GM19099 (cell line): Measurements from ENCODE around the gene HSPBAP1.
A peak's percentile ranks its signal among the peaks of the same experiment; 100 is the strongest.

Source experiments
- POLR2A ChIP-seq: IDR thresholded peaks from 3 replicates; pipeline ENCODE4 v1.6.1; 2011; ENCODE audit warnings: low read depth; ENCODE audit not compliant: insufficient read length; ENCODE audit errors: extremely low read depth

HSPBAP1 gene

DNA sequence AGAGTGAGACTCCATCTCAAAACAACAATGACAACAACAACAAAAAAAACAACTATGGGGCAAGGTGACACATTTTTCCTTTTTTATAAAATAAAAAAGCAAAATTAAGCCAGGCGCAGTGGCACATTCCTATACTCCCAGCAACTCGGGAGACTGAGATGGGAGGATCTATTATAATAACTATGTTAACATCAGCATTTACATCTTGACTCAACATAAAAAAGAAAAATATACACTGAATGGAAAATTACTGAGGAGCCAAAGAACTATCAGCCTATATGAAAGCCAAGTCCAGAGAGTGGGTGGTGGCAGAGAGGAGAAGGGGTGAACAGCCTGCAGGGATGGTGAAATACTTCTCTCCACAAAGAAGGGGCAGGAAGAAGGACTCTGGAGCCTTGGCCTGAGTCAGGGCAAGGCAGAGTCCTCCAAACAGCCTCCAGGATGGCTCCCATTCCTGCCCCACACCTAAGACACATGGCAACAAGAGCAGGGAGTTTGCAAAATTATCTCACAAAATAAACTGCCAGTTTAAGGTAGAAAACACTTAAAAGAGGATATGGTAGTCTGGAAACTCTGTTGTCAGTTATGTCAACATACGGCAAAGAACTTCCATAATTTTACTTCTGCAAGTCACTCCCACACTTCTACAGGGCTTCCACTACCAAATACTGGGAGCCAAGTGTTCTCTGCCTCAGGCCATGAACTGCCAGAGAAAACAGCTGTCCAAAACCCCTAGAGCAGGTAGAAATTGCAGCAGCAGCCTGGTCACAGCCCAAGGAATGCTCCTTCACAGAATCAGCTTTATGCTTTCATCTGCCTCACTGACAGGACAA, 25.9 kb downstream of the HSPBAP1 start:
- TF ChIP-seq POLR2A: no peak

DNA sequence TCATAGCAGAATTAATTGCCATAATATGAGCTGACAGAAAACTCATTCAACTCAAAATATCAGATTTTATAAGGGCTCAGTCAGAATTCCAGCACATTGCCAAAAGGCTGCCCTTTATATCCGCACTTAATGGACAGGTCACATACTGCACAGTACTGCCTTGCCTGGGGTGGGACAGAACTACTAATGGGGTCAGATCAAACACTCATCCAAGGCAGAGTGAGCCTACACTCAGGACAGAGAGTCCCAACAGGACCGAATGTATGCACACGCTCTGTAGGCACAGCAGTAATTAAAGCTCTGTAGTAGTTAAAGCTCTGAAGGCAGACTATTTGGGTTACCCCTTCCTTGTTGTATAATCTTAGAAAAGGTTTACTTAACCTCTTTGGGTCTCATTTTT, 27.2 kb downstream of the HSPBAP1 start:
- no peak for TF ChIP-seq POLR2A

GRCh38 chr3:122760453-122761271, 33.0 kb downstream of the HSPBAP1 start:
- TF ChIP-seq POLR2A: no peak

- TF ChIP-seq POLR2A: no peak
Observed at GRCh38 chr3:122758877-122759560, 34.6 kb downstream of the HSPBAP1 start.

DNA sequence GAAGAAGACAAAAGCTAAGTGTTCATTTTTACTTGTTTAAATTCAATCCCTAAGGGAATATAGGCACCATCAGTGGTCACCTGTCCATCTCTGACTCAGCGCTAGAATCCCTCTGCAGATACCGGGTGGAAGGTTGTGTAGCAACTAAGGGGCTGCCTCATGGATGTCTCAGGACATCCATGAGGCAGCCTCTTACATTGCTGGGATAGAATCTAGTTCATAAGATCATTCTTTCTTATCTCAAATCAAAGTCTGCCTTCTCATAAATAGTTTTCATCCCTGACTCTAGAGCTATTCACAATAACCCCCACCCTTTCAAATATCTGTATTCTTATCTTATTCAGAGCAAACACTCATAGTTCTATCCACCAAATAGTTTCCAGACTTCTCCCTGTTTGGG, 38.1 kb downstream of the HSPBAP1 start:
- no peak for TF ChIP-seq POLR2A

DNA sequence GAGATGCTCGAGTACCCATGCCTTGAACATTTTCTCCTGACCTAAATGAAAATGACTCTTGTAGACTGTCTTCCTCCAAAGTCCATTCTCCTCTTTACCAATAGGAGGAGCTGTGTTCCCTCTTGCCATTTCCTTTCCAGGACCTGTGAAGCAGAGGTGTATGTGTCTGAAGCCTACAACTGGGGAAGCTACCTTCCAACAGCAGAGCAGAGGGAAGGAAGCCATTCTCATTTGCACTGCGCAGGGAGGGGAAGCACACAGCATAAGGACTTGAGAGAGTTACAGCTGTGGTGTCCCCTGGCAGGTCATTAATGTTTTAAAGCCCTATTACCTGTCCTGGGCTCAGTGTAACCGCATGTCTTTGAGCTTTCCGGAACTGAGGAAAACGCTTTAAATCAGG, 38.7 kb downstream of the HSPBAP1 start:
- no peak for TF ChIP-seq POLR2A

GRCh38 chr3:122748347-122748746, 45.3 kb downstream of the HSPBAP1 start:
- no peak for TF ChIP-seq POLR2A

DNA sequence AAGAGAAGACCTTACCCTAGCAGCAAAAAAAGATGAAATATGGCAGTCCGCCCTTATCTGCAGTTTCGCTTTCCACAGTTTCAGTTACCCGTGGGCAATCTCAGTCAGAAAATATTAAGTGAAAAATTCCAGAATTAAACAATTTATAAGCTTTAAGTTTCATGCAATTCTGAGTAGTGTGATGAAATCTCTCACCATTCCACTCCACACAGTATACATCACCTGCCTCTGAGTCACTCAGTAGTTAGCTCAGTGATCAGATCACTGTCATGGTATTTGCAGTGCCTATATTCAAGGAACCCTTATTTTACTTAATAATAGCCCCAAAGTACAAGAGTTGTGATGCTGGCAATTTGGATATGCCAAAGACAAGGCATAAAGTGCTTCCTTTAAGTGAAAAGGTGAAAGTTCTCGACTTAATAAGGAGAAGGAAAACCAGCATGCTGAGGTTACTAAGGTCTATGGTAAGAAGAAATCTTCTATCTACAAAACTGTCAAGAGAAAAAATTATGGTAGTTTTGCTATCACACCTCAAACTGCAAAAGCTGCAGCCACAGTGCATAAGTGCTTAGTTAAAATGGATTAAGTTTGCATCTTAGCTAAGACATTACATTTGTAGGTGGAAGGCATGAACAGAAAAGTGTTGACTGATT, 48.1 kb downstream of the HSPBAP1 start:
- no peak for TF ChIP-seq POLR2A

DNA sequence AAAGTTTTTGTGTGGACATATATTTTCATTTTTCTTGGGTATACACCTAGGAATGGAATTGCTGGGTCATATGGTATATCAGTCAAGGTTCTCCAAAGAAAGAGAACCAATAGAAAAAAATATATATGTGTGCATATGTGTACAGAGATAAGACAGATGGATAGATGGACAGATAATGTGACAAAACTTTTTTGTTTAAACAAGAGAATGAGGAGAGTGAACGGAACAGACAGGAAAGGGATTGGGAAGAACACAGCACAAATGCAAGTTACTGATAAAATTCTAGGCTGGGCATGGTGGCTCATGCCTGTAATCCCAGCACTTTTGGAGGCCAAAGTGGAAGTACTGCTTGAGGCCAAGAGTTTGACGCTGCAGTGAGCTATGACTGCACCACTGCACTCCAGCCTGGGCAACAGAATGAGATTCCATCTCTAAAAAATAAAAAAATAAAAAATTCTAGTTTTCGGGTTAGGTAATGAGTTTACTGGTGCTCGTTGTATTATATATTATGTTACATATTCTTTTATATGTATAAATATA, 50.0 kb downstream of the HSPBAP1 start:
- TF ChIP-seq POLR2A: no peak

GRCh38 chr3:122742234-122742633, 51.4 kb downstream of the HSPBAP1 start:
- TF ChIP-seq POLR2A: no peak

DNA sequence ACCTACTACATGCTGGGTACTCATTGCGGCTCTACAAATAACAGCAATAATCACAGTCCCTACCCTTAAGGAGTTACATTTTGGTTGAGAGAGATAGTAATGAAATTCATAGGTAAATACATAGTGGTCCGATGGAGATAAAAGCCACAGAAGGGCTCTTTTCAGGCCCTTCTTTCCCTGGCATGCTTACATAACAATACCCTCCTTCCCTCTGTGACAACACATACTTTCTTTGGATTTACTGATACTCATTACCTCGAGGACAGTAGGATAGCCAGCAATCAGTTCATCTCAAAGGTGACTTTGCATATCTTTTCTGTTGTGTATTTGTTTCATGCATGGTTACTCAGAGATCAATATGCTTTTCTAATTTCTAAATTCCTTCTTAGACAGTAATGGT, 54.5 kb downstream of the HSPBAP1 start:
- no peak for TF ChIP-seq POLR2A

DNA sequence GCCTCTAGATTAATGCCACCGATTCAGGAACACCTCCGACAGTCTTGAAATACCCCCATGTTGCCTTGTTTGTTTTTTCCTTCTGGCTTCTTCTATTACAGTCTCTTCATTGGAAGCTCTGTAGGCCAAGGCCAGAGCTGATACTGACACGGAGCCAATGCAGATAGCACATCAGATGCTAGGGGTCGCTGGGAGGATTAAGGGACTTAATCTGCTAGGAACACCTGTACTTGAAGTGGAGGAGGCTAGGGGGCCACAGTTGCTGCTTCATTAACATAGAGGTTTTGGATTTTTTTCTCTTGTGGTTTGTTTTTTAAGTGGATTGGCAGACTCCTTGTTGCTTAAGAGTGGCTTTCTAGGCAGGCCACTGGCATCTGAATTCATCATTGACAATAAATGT, 63.4 kb downstream of the HSPBAP1 start:
- TF ChIP-seq POLR2A: no peak

GRCh38 chr3:122728756-122729514, 64.7 kb downstream of the HSPBAP1 start:
- TF ChIP-seq POLR2A: no peak

- TF ChIP-seq POLR2A: peak; percentile 9
Observed at GRCh38 chr3:122728186-122728585, 65.4 kb downstream of the HSPBAP1 start.
